Raji (cell line): ENCODE data around the gene MRPS30.

Source experiments
- POLR2A ChIP-seq: IDR thresholded peaks from 2 replicates; pipeline ENCODE4 v1.6.1; 2011; ENCODE audit warnings: low read depth, low read length, control low read depth; ENCODE audit not compliant: insufficient read depth

The MRPS30 gene

DNA sequence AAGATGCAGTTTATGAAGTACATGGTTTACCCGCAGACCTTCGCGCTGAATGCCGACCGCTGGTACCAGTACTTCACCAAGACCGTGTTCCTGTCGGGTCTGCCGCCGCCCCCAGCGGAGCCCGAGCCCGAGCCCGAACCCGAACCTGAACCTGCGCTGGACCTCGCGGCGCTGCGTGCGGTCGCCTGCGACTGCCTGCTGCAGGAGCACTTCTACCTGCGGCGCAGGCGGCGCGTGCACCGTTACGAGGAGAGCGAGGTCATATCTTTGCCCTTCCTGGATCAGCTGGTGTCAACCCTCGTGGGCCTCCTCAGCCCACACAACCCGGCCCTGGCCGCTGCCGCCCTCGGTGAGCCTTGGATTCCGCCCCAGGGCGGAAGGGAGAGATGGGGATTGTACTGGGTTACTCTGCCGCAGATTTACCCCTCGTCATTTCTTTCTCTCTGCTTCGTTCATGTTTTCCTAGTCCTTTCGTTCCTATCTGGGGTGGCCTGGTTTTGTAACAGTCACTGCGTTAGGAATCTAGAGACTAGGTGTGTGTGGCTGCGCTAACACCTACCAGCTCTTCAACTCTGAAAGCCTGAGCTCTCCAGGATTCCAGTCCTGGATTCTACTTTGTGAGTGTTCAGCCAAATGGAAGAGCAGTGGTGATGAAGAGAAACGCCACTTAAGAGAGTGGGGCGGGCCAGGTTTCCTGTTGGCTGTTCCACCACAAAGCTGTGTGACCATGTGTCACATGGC, 638 bp downstream of the MRPS30 start:
- peak; percentile 14 for TF ChIP-seq POLR2A

DNA sequence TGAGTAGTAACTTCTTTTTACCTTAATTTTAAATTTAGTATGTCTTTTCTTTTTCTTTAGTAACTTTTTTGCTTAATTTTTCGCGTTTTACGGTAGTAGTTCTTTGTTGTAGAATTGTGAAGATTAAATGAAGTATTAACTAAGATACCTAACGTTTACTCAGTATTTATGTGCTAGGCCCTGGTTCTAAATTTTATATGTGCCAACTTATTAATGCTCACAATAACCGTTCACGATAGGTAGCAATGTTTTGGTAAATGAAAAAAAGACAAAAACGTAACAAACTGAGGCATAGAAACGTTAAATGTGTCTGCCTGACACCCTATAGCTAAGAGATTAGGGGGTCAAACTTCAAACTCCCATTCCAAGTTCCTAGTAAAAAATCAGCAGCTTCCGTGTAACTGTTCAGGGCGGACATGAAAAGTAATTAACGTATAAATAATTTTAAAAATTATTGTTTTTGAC, 1.2 kb downstream of the MRPS30 start:
- TF ChIP-seq POLR2A, result no peak

DNA sequence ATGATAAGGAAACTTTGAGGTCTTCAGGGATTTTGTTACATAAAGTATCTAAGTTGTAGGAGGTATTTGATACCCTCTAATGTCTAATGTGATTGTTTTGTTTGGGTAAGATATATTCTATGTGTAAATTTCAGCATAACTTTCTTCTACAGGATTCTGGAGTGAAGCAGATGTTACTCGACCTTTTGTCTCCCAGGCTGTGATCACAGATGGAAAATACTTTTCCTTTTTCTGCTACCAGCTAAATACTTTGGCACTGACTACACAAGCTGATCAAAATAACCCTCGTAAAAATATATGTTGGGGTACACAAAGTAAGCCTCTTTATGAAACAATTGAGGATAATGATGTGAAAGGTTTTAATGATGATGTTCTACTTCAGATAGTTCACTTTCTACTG, 6.0 kb downstream of the MRPS30 start:
- TF ChIP-seq POLR2A, result no peak

DNA sequence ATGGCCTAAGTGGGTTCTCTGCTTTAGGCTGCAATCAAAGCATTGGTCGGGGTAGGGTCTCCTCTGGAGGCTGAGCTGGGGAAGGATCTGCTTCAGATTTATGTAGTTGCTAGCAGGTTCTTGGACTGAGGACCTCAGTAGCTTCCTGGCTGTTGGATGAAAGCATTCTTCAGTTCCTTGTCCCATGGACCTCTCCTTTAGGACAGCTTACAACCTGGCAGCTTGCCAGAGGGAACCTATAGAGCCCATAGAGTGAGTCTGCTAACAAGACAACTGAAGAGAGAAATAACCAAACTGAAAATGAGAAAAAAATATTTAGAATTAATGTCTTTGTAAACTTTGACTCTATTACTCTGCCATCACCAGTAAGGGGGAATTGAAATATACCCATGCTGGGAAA, 12.4 kb downstream of the MRPS30 start:
- TF ChIP-seq POLR2A, result no peak

DNA sequence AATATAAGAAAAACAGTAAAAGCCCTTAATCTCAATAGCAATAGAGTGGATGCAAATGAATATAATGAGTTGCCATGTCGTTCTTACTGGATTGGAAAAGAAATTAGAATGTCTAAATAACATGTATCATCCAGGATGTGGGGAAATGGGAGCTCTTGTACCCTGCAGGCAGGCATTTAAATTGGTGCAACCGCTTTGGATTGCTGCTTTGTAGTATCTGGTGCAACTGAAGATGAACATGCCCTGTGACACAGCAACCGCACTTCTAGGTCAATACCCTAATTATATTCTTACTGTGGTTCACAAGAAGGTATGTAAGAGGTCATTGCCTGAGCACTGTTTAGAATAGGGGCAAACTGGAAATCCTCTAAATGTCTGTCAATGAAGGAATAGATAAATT, 18.9 kb downstream of the MRPS30 start:
- no peak for TF ChIP-seq POLR2A

DNA sequence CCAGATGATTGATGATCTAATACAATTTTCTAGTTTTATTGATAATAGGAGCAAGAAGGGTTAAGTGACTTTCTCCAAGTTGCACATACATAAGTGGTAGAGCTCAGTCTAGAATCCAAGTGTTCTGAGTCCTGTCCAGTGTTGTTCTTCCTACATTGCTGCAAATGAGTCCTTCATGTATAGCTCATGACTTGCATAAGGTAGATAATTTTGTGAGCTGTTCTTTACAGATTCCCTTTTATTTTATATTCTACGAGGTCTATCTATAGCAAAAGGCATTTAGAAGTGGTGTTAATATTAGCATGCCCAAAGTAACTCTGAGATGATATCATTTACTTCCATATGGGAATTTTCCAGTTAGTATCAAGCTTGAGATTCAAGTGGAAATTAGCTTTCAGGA, 20.0 kb downstream of the MRPS30 start:
- TF ChIP-seq POLR2A, result no peak

DNA sequence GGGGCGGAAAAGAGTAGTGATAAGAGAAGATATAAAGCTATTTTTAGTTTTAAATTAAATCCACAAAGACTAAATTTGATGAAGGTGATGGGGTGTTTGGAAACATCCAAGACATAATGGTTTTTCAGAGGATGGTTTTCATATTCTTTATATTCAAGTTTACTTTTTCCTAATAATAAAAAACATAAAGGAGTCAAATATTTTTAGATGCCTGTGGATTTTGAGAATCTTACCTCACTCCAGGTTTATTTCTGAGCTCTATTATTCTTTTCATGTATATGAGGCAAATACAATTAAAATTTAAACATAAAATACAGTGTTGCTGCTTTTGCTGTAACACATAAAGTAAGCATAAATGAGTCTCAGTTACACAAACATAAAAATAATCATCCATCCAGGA, 22.2 kb downstream of the MRPS30 start:
- TF ChIP-seq POLR2A, result no peak

DNA sequence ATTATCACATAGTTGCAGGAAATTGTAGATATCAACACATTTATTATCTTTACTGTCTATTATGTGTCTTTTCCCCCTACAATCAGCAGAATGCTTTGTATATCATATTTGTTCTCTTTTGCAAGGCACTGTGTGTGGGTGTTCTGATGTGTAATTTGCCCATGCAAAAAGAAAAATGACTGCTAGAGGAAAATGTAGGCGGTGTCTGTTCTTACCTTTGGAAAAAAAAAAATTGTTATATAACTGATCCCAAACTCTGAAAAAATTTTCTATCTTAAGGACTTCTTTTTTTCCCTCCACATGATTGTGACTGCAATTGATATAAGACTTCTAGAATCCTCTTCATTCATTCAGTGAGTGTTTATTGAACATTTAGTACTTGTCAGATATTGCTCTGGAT, 24.5 kb downstream of the MRPS30 start:
- TF ChIP-seq POLR2A, result no peak

DNA sequence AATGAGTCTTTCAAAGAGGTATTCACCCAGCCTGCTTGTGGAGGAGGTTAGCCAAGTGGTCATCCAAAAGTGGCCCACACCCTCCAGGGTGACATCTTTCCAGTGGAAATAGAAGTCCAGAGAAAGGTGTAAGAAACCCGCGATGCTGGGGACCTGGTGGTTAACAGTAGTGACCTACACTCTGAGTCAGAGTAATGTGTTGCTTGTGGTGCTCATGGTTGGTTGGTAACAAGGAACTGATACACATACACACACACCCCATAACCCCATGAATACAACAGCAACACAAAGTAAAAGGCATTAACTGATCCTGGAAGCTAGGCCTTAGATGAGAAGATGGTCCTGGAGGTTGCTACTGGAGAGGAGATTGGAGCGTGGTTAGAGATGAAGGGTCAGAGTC, 26.9 kb downstream of the MRPS30 start:
- TF ChIP-seq POLR2A, result no peak

DNA sequence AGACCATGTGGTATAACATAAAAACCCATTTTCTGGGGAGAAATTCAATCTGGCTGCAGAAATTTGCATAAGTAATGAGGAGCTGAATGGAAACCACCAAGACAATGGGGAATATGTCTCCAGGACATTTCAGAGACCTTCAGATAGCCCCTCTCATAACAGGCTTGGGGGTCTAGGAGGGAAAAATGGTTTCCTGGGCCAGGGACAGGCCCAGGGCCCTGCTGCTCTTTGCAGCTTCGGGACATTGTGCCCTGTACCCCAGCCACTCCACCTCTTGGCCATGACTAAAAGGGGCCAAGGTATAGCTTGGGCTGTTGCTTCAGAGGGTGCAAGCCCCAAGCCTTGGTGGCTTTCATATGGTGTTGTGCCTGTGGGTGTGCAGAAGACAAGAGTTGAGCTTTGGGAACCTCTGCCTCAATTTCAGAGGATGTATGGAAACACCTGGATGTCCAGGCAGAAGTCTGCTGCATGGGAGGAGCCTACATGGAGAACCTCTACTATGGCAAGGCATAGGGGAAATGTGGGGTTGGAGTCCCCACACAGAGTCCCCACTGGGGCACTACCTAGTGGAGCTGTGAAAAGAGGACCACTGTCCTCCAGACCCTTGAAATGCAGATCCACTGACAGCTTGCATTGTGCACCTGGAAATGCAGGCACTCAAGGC, 30.4 kb downstream of the MRPS30 start:
- no peak for TF ChIP-seq POLR2A

DNA sequence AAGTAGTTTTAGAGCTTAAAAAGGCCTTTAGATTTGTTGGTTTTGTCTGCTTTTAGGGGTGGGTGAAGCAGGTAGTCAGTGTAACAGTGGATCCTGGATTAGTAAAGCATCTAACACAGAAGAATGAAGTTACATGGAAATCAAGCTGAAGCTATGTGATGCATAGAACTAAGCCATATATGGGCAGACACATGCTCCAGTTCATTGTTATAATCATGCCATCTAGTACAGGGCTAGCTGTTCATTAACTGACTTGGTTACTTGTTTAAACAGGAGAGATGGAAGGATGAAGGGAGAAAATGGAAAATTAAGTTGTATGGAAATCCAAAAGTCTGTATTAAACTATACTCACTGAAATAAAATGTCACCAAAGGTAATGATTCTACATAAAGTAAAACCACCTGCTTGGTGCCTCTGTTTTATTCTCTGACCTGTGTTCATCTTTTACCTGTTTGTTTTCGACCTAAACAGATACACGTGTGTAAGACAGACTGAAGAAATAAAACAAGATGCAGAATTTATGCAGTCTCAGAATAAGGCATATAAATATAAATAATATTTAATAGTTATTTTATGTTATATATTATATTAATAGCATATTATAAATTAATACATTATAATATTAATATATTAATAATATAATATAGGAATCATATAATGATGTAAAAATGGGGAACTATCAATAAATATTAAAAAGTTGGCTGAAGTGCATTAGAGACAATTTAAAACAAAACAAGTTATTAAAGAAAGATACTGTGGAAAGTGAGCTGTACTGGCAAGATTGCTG, 33.9 kb downstream of the MRPS30 start:
- TF ChIP-seq POLR2A, result no peak

DNA sequence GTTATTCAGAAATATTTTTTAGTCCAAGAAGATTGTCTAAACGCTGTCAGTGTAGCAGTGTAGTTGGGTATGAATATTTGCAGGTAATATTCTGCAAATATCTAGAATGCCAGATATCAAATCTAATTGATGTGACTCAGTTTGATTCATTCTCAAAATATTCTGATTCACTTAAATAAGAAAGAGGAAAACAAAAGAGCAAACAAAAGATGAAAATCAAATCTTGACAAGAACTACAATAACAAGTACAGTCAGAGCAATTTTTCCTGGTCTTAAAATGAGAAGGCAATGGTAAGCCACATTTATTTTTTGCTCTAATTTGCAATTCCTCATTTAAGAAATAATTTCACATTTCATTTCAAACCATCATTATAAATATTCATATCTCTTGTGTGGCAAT, 36.0 kb downstream of the MRPS30 start:
- TF ChIP-seq POLR2A, result no peak

DNA sequence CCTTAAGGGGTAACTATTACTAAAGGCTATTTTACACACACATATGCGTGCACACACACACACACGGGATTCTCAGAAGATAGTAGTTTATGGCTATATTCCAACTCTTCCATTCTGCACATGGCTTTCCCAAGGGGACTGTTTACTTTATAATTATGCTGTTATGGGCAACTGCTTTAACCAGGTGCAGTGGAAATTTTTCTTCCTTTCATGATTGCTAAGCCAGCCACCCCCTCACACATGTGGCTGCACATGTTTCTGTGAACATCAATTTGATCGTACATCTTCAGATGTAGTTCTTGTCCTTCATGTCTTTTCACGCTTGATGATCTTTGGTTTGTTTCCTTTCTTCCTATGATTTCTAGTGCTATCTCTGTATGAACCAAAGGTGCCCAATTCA, 37.0 kb downstream of the MRPS30 start:
- no peak for TF ChIP-seq POLR2A

DNA sequence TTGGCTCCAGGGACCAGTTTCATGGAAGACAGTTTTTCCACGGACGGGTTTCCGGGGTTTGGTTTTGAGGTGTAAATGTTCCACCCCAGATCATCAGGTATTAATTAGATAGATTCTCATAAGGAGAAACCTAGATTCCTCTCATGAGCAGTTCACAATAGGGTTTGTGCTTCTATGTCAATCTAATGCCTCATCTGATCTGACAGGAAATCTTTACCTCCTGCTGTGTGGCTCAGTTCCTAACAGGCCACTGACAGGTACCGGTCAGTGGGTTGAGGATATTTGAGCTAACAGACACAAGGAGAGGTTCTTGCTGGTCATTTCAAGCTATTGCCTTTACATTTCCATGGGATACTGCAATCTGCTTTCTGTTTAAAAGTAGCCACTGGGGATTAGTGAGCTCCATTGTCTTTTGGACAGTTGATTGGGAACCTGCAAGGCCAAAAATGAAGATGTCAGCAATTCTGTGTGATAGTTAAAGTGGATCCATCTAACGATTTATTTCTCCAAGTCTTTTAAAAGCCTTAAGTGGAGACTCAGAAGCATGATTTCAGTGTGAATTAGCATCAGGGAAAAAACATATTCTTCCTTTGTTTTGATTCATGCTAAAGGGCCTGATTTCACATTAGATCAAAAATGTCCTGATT, 38.6 kb downstream of the MRPS30 start:
- TF ChIP-seq POLR2A, result no peak

DNA sequence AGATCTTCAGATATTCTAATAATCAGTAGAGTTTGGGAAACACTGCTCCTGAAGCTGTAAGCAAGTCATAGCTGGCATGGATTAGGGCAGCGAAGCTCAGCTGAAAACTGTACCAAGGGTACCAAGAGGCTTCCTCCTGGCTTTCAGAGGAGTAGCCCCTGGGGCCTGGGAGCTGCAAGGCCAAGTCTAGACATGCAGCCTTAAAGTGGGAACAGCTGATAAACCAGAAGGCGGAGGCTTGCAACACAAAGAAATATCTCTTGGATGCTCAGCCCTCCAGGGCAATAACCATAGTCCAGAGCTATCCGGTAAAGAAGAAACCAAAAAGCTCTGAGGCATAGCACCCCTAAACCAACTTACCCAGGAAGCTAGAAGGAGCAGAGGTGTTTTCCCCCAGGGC, 51.5 kb downstream of the MRPS30 start:
- TF ChIP-seq POLR2A, result no peak
